ENCODE data around the gene TAF11L4. TPM values are rescaled to one million over a fixed set of nuclear protein-coding genes. Genes with fewer than 3 reads are reported as not detected.
"Not testable (repeated sequence)": the region's sequence is repeated elsewhere in the genome, so short reads cannot be mapped to it uniquely, and the experiment has no call there.

The TAF11L4 gene
- not detected for total RNA-seq
- polyA plus RNA-seq, result not detected

- H3K4me1 ChIP-seq; H3K4me3 ChIP-seq; H3K27ac ChIP-seq; H3K9me3 ChIP-seq; H3K27me3 ChIP-seq; intact Hi-C loops (cut with DNase I); H3K36me3 ChIP-seq; DNase-seq: not testable (repeated sequence)
- no CpG with 5 or more reads among the region's 15 CpGs for WGBS, 2 donors
Measured at GRCh38 chr5:17521501-17521900, at the start of gene TAF11L4. Gene TAF11L4, plus strand, starts transcription at chr5:17521801.

GRCh38 chr5:17475064-17475463, 46.5 kb upstream of the TAF11L4 start:
- H3K4me1 ChIP-seq; H3K27ac ChIP-seq; H3K4me3 ChIP-seq; intact Hi-C loops (cut with DNase I); H3K27me3 ChIP-seq; H3K9me3 ChIP-seq; DNase-seq; H3K36me3 ChIP-seq: not testable (repeated sequence)

- no peaks in the 10 kb centered on the region for H3K9me3 ChIP-seq
Measured at GRCh38 chr5:17477043-17477442, 44.6 kb upstream of the TAF11L4 start.

GRCh38 chr5:17477573-17478265, 43.9 kb upstream of the TAF11L4 start:
- no peaks in the 10 kb centered on the region for H3K27me3 ChIP-seq
- TF ChIP-seq EP300 (IDR thresholded peaks at IDR 0.05) (no peak), CTCF (IDR thresholded peaks at IDR 0.05) (no peak), POLR2A (IDR thresholded peaks at IDR 0.05) (no peak)
- intact Hi-C loops (cut with DNase I), result no loop called here
- no peak for DNase-seq
- no peak overlapping the region for H3K27ac ChIP-seq
- 79 to 86% methylated on average over 7 of the region's 7 CpGs for WGBS, 2 donors
- no peak overlapping the region for H3K4me3 ChIP-seq
- H3K36me3 ChIP-seq, result no peaks in the 10 kb centered on the region
- H3K9me3 ChIP-seq, result no peaks in the 10 kb centered on the region
- no peaks in the 10 kb centered on the region for H3K4me1 ChIP-seq

More at GRCh38 chr5:17477043-17477442, 44.6 kb upstream of the TAF11L4 start:
- 87 to 90% methylated on average over 3 of the region's 3 CpGs for WGBS, 2 donors
- intact Hi-C loops (cut with DNase I), result no loop called here
- Histone ChIP-seq H3K36me3 (no peaks in the 10 kb centered on the region), H3K4me3 (no peak overlapping the region), H3K4me1 (no peaks in the 10 kb centered on the region), H3K27ac (no peak overlapping the region), H3K27me3 (no peaks in the 10 kb centered on the region)
- TF ChIP-seq POLR2AphosphoS5 (IDR thresholded peaks at IDR 0.05) (no peak), POLR2A (IDR thresholded peaks at IDR 0.05) (no peak), CTCF (IDR thresholded peaks at IDR 0.05) (no peak), EP300 (IDR thresholded peaks at IDR 0.05) (no peak)
- no peak for DNase-seq

GRCh38 chr5:17481378-17481777, 40.2 kb upstream of the TAF11L4 start:
- no peaks in the 10 kb centered on the region for H3K4me1 ChIP-seq
- TF ChIP-seq CTCF (IDR thresholded peaks at IDR 0.05) (no peak), EP300 (IDR thresholded peaks at IDR 0.05) (no peak), POLR2A (IDR thresholded peaks at IDR 0.05) (no peak), POLR2AphosphoS5 (IDR thresholded peaks at IDR 0.05) (no peak)
- peaks cover 0 to 4% (median 0%) of the 10 kb centered on the region in 3 donors for H3K27me3 ChIP-seq
- H3K36me3 ChIP-seq, result no peaks in the 10 kb centered on the region
- no peak for DNase-seq
- intact Hi-C loops (cut with DNase I), result no loop called here
- H3K9me3 ChIP-seq, result no peaks in the 10 kb centered on the region
- H3K27ac ChIP-seq, result no peak overlapping the region
- WGBS, 2 donors, result 83 to 85% methylated on average over 4 of the region's 4 CpGs
- H3K4me3 ChIP-seq, result no peak overlapping the region

GRCh38 chr5:17482790-17483189, 38.8 kb upstream of the TAF11L4 start:
- no peaks in the 10 kb centered on the region for H3K4me1 ChIP-seq
- WGBS, 2 donors, result 75 to 83% methylated on average over 2 of the region's 2 CpGs
- H3K27ac ChIP-seq, result no peak overlapping the region
- DNase-seq, result no peak
- H3K36me3 ChIP-seq, result no peaks in the 10 kb centered on the region
- intact Hi-C loops (cut with DNase I), result no loop called here
- TF ChIP-seq EP300 (IDR thresholded peaks at IDR 0.05) (no peak), POLR2A (IDR thresholded peaks at IDR 0.05) (no peak), CTCF (IDR thresholded peaks at IDR 0.05) (no peak), POLR2AphosphoS5 (IDR thresholded peaks at IDR 0.05) (no peak)
- H3K27me3 ChIP-seq, result peaks cover 0 to 4% (median 0%) of the 10 kb centered on the region in 3 donors
- no peak overlapping the region for H3K4me3 ChIP-seq
- H3K9me3 ChIP-seq, result no peaks in the 10 kb centered on the region

GRCh38 chr5:17486464-17487173, 35.0 kb upstream of the TAF11L4 start:
- DNase-seq; H3K27ac ChIP-seq; H3K27me3 ChIP-seq; intact Hi-C loops (cut with DNase I); H3K36me3 ChIP-seq; H3K4me3 ChIP-seq; H3K4me1 ChIP-seq; H3K9me3 ChIP-seq: not testable (repeated sequence)
- WGBS, 2 donors, result 90 to 94% methylated on average over 10 of the region's 10 CpGs
